Naive B cell (primary cell): Measurements from ENCODE around the gene SERPINA5. TPM values are rescaled to one million over a fixed set of nuclear protein-coding genes. Genes with fewer than 3 reads are reported as not detected.
A peak's percentile ranks its signal among the peaks of the same experiment; 100 is the strongest.
"Not testable (repeated sequence)": the region's sequence is repeated elsewhere in the genome, so short reads cannot be mapped to it uniquely, and the experiment has no call there.

Experiments used
- ATAC-seq, 2 donors: fragments of 150-1000 bp; cut with Tn5 transposase; 2 replicates each; pipeline ENCODE4 v1.10.0; 2021; ENCODE audit warnings: low read depth in 2 of 2, mild to moderate bottlenecking in 2 of 2, moderate library complexity in 2 of 2
- DNase-seq: peaks from one replicate; pipeline ENCODE4 v3.0.0; 2022
- H3K27ac Mint-ChIP-seq, 6 donors: one replicate each; pipeline ENCODE4 v1.8.0; 2020 to 2022; ENCODE audit warnings: mild to moderate bottlenecking in 6 of 6, mixed read lengths in 6 of 6, moderate library complexity in 5 of 6, inconsistent platforms in 2 of 6
- H3K27me3 Mint-ChIP-seq, 3 donors: one replicate each; pipeline ENCODE4 v1.8.0; 2021 to 2022; ENCODE audit warnings: mixed read lengths in 3 of 3, mild to moderate bottlenecking in 1 of 3
- H3K36me3 Mint-ChIP-seq, 2 donors: one replicate each; pipeline ENCODE4 v1.8.0; 2020 to 2022; ENCODE audit warnings: mixed read lengths in 2 of 2, inconsistent platforms in 1 of 2, mild to moderate bottlenecking in 1 of 2
- H3K4me1 Mint-ChIP-seq, 3 donors: one replicate each; pipeline ENCODE4 v1.8.0; 2020 to 2022; ENCODE audit warnings: mixed read lengths in 3 of 3, inconsistent platforms in 1 of 3, mild to moderate bottlenecking in 1 of 3, moderate library complexity in 1 of 3
- H3K4me3 Mint-ChIP-seq, 8 donors: one replicate each; pipeline ENCODE4 v1.8.0; 2020 to 2022; ENCODE audit warnings: mild to moderate bottlenecking in 8 of 8, mixed read lengths in 8 of 8, moderate library complexity in 8 of 8, inconsistent platforms in 2 of 8
- H3K9me3 Mint-ChIP-seq, 7 donors: one replicate each; pipeline ENCODE4 v1.8.0; 2020 to 2022; ENCODE audit warnings: mixed read lengths in 7 of 7, mild to moderate bottlenecking in 5 of 7, inconsistent platforms in 2 of 7, moderate library complexity in 1 of 7
- polyA plus RNA-seq, 6 donors: library from polyadenylated mRNA; unstranded; fragments of 300-500 nt; fragmentation: Illumina TruSeq; gene quantifications; one replicate each; pipeline ENCODE4 v1.2.3, GENCODE V29; 2021; ENCODE audit warnings: low read depth in 6 of 6

The SERPINA5 gene
- polyA plus RNA-seq, 6 donors from 2014 or later = not detected

- H3K9me3 Mint-ChIP-seq = peaks cover 0 to 9% (median 0%) of the 10 kb centered on the region in 7 donors
- peaks cover 5 to 10% (median 6%) of the 10 kb centered on the region in 3 donors for H3K27me3 Mint-ChIP-seq
- H3K4me3 Mint-ChIP-seq = no peak overlapping the region
- H3K4me1 Mint-ChIP-seq = no peaks in the 10 kb centered on the region
- no peak overlapping the region for H3K27ac Mint-ChIP-seq
- DNase-seq (no peak), ATAC-seq (no peak)
- no peaks in the 10 kb centered on the region for H3K36me3 Mint-ChIP-seq
Measured at GRCh38 chr14:94632305-94632590, 51.0 kb downstream of the SERPINA5 start.

GRCh38 chr14:94633121-94633520 is 51.9 kb downstream of the SERPINA5 start:
- Mint-ChIP-seq H3K27ac (no peak overlapping the region), H3K9me3 (peaks cover 0 to 9% (median 0%) of the 10 kb centered on the region in 7 donors), H3K27me3 (peaks cover 5 to 9% (median 6%) of the 10 kb centered on the region in 3 donors), H3K4me3 (no peak overlapping the region), H3K4me1 (no peaks in the 10 kb centered on the region), H3K36me3 (no peaks in the 10 kb centered on the region)
- ATAC-seq (no peak), DNase-seq (no peak)

DNA sequence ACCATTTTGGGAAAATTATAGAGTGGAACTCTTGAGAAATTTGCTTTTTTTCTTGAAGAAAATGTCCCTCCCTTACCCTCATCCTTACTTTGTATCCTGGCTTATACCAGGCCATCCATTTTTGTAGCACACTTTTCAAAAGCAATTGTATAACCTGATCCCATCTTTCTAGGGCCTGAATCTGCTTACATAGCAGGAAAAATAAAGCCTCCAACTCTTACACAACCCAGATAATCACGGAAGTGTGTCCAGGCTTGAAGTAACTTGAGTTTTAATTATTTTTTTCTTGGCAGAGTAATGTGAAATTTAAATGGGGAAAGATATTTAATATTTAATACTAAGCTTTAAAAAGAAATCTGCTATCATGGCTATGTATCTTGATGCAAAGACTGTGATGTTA is 53.9 kb downstream of the SERPINA5 start:
- peaks cover 0 to 4% (median 0%) of the 10 kb centered on the region in 3 donors for H3K4me1 Mint-ChIP-seq
- DNase-seq (no peak), ATAC-seq (no peak)
- peaks cover 0 to 9% (median 2%) of the 10 kb centered on the region in 7 donors for H3K9me3 Mint-ChIP-seq
- no peak overlapping the region for H3K27ac Mint-ChIP-seq
- H3K4me3 Mint-ChIP-seq = no peak overlapping the region
- H3K36me3 Mint-ChIP-seq = no peaks in the 10 kb centered on the region
- H3K27me3 Mint-ChIP-seq = peaks cover 0 to 10% (median 9%) of the 10 kb centered on the region in 3 donors

- no peak overlapping the region for H3K4me3 Mint-ChIP-seq
- H3K4me1 Mint-ChIP-seq = peaks cover 0 to 4% (median 0%) of the 10 kb centered on the region in 3 donors
- H3K27me3 Mint-ChIP-seq = peaks cover 0 to 10% (median 9%) of the 10 kb centered on the region in 3 donors
- peaks cover 0 to 6% (median 2%) of the 10 kb centered on the region in 7 donors for H3K9me3 Mint-ChIP-seq
- DNase-seq = no peak
- ATAC-seq = no peak
- H3K27ac Mint-ChIP-seq = peak overlapping the region in 1 of 6 donors; percentile 14
- no peaks in the 10 kb centered on the region for H3K36me3 Mint-ChIP-seq
Measured at GRCh38 chr14:94636744-94637412, 55.7 kb downstream of the SERPINA5 start.

GRCh38 chr14:94637814-94638213 is 56.6 kb downstream of the SERPINA5 start:
- H3K4me1 Mint-ChIP-seq, ATAC-seq, DNase-seq, H3K9me3 Mint-ChIP-seq, H3K4me3 Mint-ChIP-seq, H3K36me3 Mint-ChIP-seq: not testable (repeated sequence)
- peaks cover 0 to 10% (median 9%) of the 10 kb centered on the region in 3 donors for H3K27me3 Mint-ChIP-seq
- H3K27ac Mint-ChIP-seq = peak overlapping the region in 1 of 6 donors; percentile 33

GRCh38 chr14:94638339-94638738 is 57.1 kb downstream of the SERPINA5 start:
- no peak for DNase-seq
- peak overlapping the region in 1 of 6 donors; percentile 33 for H3K27ac Mint-ChIP-seq
- no peak overlapping the region for H3K4me3 Mint-ChIP-seq
- no peaks in the 10 kb centered on the region for H3K36me3 Mint-ChIP-seq
- peaks cover 0 to 10% (median 9%) of the 10 kb centered on the region in 3 donors for H3K27me3 Mint-ChIP-seq
- no peak for ATAC-seq
- peaks cover 0 to 4% (median 0%) of the 10 kb centered on the region in 3 donors for H3K4me1 Mint-ChIP-seq
- peaks cover 0 to 5% (median 2%) of the 10 kb centered on the region in 7 donors for H3K9me3 Mint-ChIP-seq

DNA sequence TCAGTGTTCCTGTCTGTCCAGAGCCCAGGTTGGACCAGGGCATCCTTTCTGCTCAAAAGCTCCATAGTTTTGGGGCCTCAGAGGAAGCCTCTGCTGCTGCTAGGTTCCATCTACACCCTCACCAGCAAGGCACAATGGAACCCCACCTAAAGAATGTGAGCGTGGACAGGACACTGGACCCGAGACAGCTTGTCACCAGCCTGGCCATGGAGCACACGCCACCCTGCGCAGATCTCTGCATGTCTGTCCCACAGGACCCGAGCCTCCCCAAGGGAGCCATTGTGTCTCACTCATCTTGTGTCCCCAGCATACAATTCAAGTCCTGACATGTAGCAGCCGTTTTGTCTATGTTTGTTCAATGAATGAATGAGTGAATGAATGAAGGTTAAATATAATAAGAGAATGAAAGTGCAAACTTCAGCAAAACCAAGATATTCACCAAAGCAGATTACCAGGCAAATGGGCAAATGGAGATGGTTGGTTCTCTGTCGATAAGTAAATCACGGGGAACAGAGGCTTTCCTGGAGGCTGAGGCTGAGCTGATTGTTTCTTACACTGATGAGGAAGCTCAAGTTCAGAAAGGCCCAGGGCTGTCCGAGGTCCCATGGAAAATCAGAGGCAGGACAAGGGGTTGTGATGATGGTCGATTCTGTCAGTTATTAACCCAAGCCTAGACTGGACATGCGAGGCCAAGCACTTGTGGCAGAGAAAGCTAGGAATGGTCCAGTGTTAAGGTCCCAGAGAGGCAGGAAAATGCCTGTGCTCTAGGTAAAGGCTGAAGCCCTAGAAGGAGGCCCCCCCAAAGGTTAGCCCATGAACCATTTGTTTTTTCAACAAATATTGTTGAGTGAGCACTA is 58.0 kb downstream of the SERPINA5 start:
- H3K4me3 Mint-ChIP-seq = no peak overlapping the region
- peaks cover 0 to 10% (median 9%) of the 10 kb centered on the region in 3 donors for H3K27me3 Mint-ChIP-seq
- H3K4me1 Mint-ChIP-seq = peaks cover 0 to 4% (median 0%) of the 10 kb centered on the region in 3 donors
- H3K9me3 Mint-ChIP-seq = peaks cover 0 to 5% (median 2%) of the 10 kb centered on the region in 7 donors
- peak overlapping the region in 1 of 6 donors; percentile 3 for H3K27ac Mint-ChIP-seq
- DNase-seq (no peak), ATAC-seq (no peak)
- no peaks in the 10 kb centered on the region for H3K36me3 Mint-ChIP-seq

DNA sequence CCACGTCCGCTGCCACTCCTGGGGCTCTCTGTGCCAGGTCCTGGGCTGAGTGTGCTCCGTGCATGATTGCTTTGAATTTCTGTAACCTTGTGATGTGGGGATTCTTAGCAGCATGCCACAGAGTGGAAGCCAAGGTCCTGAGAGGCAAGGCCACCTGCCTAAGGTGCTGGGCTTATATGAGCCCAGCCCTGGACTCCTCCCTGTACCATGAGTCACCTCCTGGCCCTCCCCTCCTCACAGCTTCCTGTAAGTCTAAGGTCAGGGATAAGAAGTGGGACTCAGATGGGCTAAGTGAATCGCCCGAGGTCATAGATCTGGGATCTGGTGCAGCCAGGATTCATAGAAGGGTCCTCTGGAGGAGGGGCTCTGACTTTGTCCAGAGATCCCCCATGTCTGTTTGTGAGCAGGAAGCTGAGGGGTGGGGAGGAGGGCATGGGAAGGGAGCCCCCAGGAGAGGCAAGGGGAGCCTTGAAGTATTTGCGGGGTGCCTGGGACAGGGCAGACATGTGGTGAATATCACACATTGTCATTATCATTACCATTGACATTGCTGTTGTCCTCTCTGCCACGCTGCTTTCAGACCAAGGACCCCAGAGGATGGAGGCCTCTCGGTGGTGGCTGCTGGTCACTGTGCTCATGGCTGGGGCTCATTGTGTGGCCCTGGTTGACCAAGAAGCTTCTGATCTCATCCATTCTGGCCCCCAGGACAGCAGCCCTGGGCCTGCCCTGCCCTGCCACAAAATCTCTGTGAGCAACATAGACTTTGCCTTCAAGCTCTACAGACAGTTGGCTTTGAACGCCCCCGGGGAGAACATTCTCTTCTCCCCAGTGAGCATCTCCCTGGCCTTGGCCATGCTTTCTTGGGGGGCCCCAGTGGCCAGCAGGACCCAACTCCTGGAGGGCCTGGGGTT is 59.8 kb downstream of the SERPINA5 start:
- peaks cover 0 to 4% (median 0%) of the 10 kb centered on the region in 3 donors for H3K4me1 Mint-ChIP-seq
- ATAC-seq = no peak
- H3K4me3 Mint-ChIP-seq = no peak overlapping the region
- no peaks in the 10 kb centered on the region for H3K36me3 Mint-ChIP-seq
- DNase-seq = no peak
- no peak overlapping the region for H3K27ac Mint-ChIP-seq
- peaks cover 0 to 17% (median 11%) of the 10 kb centered on the region in 3 donors for H3K27me3 Mint-ChIP-seq
- H3K9me3 Mint-ChIP-seq = peaks cover 0 to 10% (median 5%) of the 10 kb centered on the region in 7 donors

GRCh38 chr14:94641632-94641955 is 60.4 kb downstream of the SERPINA5 start:
- peaks cover 0 to 19% (median 11%) of the 10 kb centered on the region in 3 donors for H3K27me3 Mint-ChIP-seq
- H3K36me3 Mint-ChIP-seq = no peaks in the 10 kb centered on the region
- ATAC-seq = no peak
- no peak overlapping the region for H3K27ac Mint-ChIP-seq
- peaks cover 0 to 13% (median 6%) of the 10 kb centered on the region in 7 donors for H3K9me3 Mint-ChIP-seq
- peaks cover 0 to 4% (median 0%) of the 10 kb centered on the region in 3 donors for H3K4me1 Mint-ChIP-seq
- H3K4me3 Mint-ChIP-seq = no peak overlapping the region
- DNase-seq = no peak

Other genes with a start within 250 kb of the SERPINA5 start
- gene SERPINA2, start 214.7 kb upstream of the SERPINA5 start, polyA plus RNA-seq = not detected
- gene SERPINA1, start 192.8 kb upstream of the SERPINA5 start, polyA plus RNA-seq = 1 to 10 TPM in 4 of 6 donors, under 1 TPM in 2; 0.20 to 9.5 (median 2.1) TPM
- gene SERPINA11, start 128.6 kb upstream of the SERPINA5 start, polyA plus RNA-seq = not detected
- not detected for gene SERPINA9, start 105.2 kb upstream of the SERPINA5 start, polyA plus RNA-seq
- gene SERPINA12, start 72.0 kb upstream of the SERPINA5 start, polyA plus RNA-seq = not detected
- not detected for gene SERPINA4, start 20.0 kb upstream of the SERPINA5 start, polyA plus RNA-seq
- not detected for gene SERPINA3, start 31.0 kb downstream of the SERPINA5 start, polyA plus RNA-seq
- gene GSC, start 188.7 kb downstream of the SERPINA5 start, polyA plus RNA-seq = not detected